Left ventricle myocardium inferior (tissue), 1 donor: ENCODE data around the gene NCAM2. TPM values are rescaled to one million over a fixed set of nuclear protein-coding genes. Genes with fewer than 3 reads are reported as not detected.

Experiments
- DNase-seq: peaks from one replicate; pipeline ENCODE4 v3.0.0-alpha.2; 2020
- H3K27ac ChIP-seq: fragments of 200-600 bp; replicated peaks from 2 replicates; pipeline ENCODE4 v1.8.0; 2021
- H3K27me3 ChIP-seq: fragments of 200-600 bp; 2 replicates; pipeline ENCODE4 v1.8.0; 2021; ENCODE audit warnings: low read depth
- H3K36me3 ChIP-seq: fragments of 200-600 bp; 2 replicates; pipeline ENCODE4 v1.8.0; 2021
- H3K4me1 ChIP-seq: fragments of 200-600 bp; 2 replicates; pipeline ENCODE4 v1.8.0; 2021
- H3K4me3 ChIP-seq: fragments of 200-600 bp; 2 replicates; pipeline ENCODE4 v1.8.0; 2021; ENCODE audit warnings: mild to moderate bottlenecking, moderate library complexity
- H3K9me3 ChIP-seq: fragments of 200-600 bp; replicated peaks from 2 replicates; pipeline ENCODE4 v1.8.0; 2021
- CTCF ChIP-seq: fragments of 200-600 bp; IDR thresholded peaks from 2 replicates; pipeline ENCODE4 v1.8.0; 2021; ENCODE audit warnings: antibody characterized with exemption, mild to moderate bottlenecking, borderline replicate concordance
- intact Hi-C: fragments of 100-400 bp; cut with micrococcal nuclease; formaldehyde crosslinking; loops from one replicate; pipeline ENCODE4 v1.11.0; 2022
- total RNA-seq: library from RNA; stranded (reverse); fragmentation: NEBNext Ultra II Directional; extraction: Animal tissue kit (Norgen Biotek cat#: 25700); gene quantifications from one replicate; pipeline ENCODE4 v1.2.1, GENCODE V29; 2021
- donor health status: DM: no; HTN: yes; CAD: no; lungs with severe emphysema.

Gene NCAM2
- total RNA-seq, 1 donor from 2014 or later = 4.4 TPM

DNA sequence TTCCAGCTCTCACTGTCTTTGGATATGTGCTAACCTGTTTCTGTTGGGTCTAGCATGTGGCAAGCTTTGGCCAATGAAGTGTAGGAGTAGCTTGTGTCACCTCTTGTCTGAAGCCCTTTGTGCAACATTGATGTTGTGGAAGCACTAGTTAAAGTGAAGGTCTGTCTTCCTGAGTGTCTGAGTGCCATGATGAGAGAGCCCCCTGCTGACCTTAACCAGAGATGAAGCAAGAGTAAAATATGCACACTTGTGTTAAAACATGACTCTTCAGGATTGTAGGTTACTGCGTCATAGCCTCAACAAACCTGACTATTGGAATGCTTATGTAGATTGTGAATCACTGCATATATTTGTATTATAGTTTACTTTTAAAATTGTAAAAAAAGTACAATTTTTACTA is 103.7 kb downstream of the NCAM2 start:
- Histone ChIP-seq H3K27ac (no peak overlapping the region), H3K4me1 (no peaks in the 10 kb centered on the region), H3K36me3 (no peaks in the 10 kb centered on the region), H3K9me3 (no peaks in the 10 kb centered on the region), H3K27me3 (no peaks in the 10 kb centered on the region), H3K4me3 (no peak overlapping the region)
- TF ChIP-seq CTCF = peak; percentile 51
- intact Hi-C loops = no loop called here
- no peak for DNase-seq

DNA sequence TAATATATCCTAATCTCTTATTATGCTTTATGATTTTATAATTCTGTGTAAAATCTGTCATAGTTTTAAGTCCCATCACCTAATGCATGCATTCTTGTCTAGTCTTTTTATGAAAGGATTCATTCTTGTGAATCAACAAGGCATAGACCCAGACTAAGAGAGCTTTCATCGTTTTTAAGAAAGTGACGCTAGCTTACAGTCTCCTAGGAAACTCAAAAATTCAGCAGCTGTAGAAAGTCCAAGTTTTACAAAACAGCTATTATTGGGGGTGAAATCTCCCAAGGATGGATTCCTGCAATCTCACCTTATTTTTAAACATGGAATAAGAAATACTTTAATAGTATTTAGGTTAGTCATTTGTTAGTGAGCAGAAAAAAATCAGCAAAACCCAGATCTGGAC is 104.7 kb downstream of the NCAM2 start:
- DNase-seq = no peak
- Histone ChIP-seq H3K4me1 (no peaks in the 10 kb centered on the region), H3K36me3 (no peaks in the 10 kb centered on the region), H3K4me3 (no peak overlapping the region), H3K27me3 (no peaks in the 10 kb centered on the region), H3K9me3 (no peaks in the 10 kb centered on the region), H3K27ac (no peak overlapping the region)
- intact Hi-C loops = no loop called here
- TF ChIP-seq CTCF = no peak

- H3K36me3 ChIP-seq = no peaks in the 10 kb centered on the region
- intact Hi-C loops = no loop called here
- no peaks in the 10 kb centered on the region for H3K27me3 ChIP-seq
- no peak overlapping the region for H3K27ac ChIP-seq
- H3K4me3 ChIP-seq = no peak overlapping the region
- no peak for TF ChIP-seq CTCF
- no peak for DNase-seq
- no peaks in the 10 kb centered on the region for H3K9me3 ChIP-seq
- no peaks in the 10 kb centered on the region for H3K4me1 ChIP-seq
These were observed 105.5 kb downstream of the NCAM2 start for GRCh38 chr21:21103692-21104091.

DNA sequence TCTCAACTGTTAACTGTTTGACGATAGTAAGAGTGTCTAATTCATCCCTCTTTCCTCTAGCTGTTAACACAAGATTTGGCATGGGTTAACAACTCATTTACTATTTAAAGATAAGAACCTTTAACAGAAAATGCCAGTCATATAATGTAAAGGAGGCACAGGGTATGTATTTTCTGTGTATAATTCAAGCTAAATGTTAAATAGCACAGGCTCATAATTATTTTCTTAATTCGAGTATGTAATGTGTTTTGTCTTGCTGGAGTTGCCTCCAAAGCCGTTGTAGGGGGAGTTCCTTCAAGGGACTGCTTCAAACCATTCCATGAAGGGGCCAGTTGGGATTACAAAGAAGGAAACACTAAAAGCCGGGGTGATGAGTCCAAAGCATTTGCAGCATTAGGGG is 111.5 kb downstream of the NCAM2 start:
- H3K4me3 ChIP-seq = no peak overlapping the region
- TF ChIP-seq CTCF = no peak
- H3K9me3 ChIP-seq = no peaks in the 10 kb centered on the region
- intact Hi-C loops = no loop called here
- H3K36me3 ChIP-seq = no peaks in the 10 kb centered on the region
- no peak overlapping the region for H3K27ac ChIP-seq
- no peak for DNase-seq
- no peaks in the 10 kb centered on the region for H3K4me1 ChIP-seq
- H3K27me3 ChIP-seq = no peaks in the 10 kb centered on the region

- H3K27me3 ChIP-seq = no peaks in the 10 kb centered on the region
- no peak overlapping the region for H3K27ac ChIP-seq
- H3K9me3 ChIP-seq = no peaks in the 10 kb centered on the region
- H3K36me3 ChIP-seq = no peaks in the 10 kb centered on the region
- intact Hi-C loops = no loop called here
- no peak overlapping the region for H3K4me3 ChIP-seq
- TF ChIP-seq CTCF = no peak
- no peak for DNase-seq
- H3K4me1 ChIP-seq = no peaks in the 10 kb centered on the region
These were observed 113.2 kb downstream of the NCAM2 start for GRCh38 chr21:21111309-21111920.
